ENCODE data around the gene TPST2. TPM values are rescaled to one million over a fixed set of nuclear protein-coding genes. Genes with fewer than 3 reads are reported as not detected.

The TPST2 gene
- total RNA-seq, 2 experiments from 2014 or later, result 62.8 to 68.9 TPM

GRCh38 chr22:26588729-26589366 lies 1.1 kb downstream of the TPST2 start:
- Mint-ChIP-seq H3K36me3 (ENCODE audit: low read depth) (peaks cover 28% of the 10 kb centered on the region), H3K4me1 (ENCODE audit: low read depth) (peaks cover 84% of the 10 kb centered on the region), H3K4me3 (peak overlapping the region; percentile 89), H3K9me3 (ENCODE audit: insufficient read depth) (no peaks in the 10 kb centered on the region), H3K27ac (peak overlapping the region; percentile 81), H3K27me3 (ENCODE audit: low read depth) (no peaks in the 10 kb centered on the region)
- ATAC-seq (peak; percentile 3), DNase-seq (no peak)
- CTCF ChIA-PET, result interaction anchor here (1.0 kb wide), 1 partner anchor 86 kb away, joined by 4 read pairs; no protein-coding TSS in a partner anchor
- POLR2A ChIA-PET, result interaction anchor here (1.5 to 2.5 kb wide), 2 partner anchors 10 to 105 kb away, joined by 3 to 8 read pairs; partner anchors contain the start of genes HPS4 and SRRD

- ATAC-seq, result no peak
- POLR2A ChIA-PET, result interaction anchor here (1.2 to 2.5 kb wide), 2 partner anchors 9 to 10 kb away, joined by 4 to 8 read pairs; no protein-coding TSS in a partner anchor
Measured at GRCh38 chr22:26587991-26588613, 1.8 kb downstream of the TPST2 start.

GRCh38 chr22:26586556-26587325 lies 3.2 kb downstream of the TPST2 start:
- peak; percentile 58 for DNase-seq
- CTCF ChIA-PET, result interaction anchor here (0.6 kb wide), 1 partner anchor 13 kb away, joined by 3 read pairs; no protein-coding TSS in a partner anchor
- POLR2A ChIA-PET, result interaction anchor here (1.2 kb wide), 1 partner anchor 9 kb away, joined by 4 read pairs; no protein-coding TSS in a partner anchor
- H3K9me3 Mint-ChIP-seq (ENCODE audit: insufficient read depth), result no peaks in the 10 kb centered on the region
- H3K4me3 Mint-ChIP-seq, result peak overlapping the region; percentile 74
- ATAC-seq, result peak; percentile 16
- H3K27me3 Mint-ChIP-seq (ENCODE audit: low read depth), result no peaks in the 10 kb centered on the region
- H3K27ac Mint-ChIP-seq, result peak overlapping the region; percentile 86
- H3K36me3 Mint-ChIP-seq (ENCODE audit: low read depth), result peaks cover 41% of the 10 kb centered on the region
- peaks cover 78% of the 10 kb centered on the region for H3K4me1 Mint-ChIP-seq (ENCODE audit: low read depth)

More at GRCh38 chr22:26587991-26588613, 1.8 kb downstream of the TPST2 start:
- CTCF ChIA-PET, result interaction anchor here (1.0 kb wide), 1 partner anchor 85 kb away, joined by 4 read pairs; no protein-coding TSS in a partner anchor
- Mint-ChIP-seq H3K4me1 (ENCODE audit: low read depth) (peaks cover 79% of the 10 kb centered on the region), H3K4me3 (peak overlapping the region; percentile 89), H3K36me3 (ENCODE audit: low read depth) (peaks cover 31% of the 10 kb centered on the region), H3K27ac (peak overlapping the region; percentile 70), H3K27me3 (ENCODE audit: low read depth) (no peaks in the 10 kb centered on the region), H3K9me3 (ENCODE audit: insufficient read depth) (no peaks in the 10 kb centered on the region)
- DNase-seq, result no peak

- ATAC-seq, result no peak
- H3K4me3 Mint-ChIP-seq, result peak overlapping the region; percentile 58
Measured at GRCh38 chr22:26585104-26585790, 4.7 kb downstream of the TPST2 start.

GRCh38 chr22:26584010-26584409 lies 5.9 kb downstream of the TPST2 start:
- peak overlapping the region; percentile 45 for H3K27ac Mint-ChIP-seq
- no peaks in the 10 kb centered on the region for H3K9me3 Mint-ChIP-seq (ENCODE audit: insufficient read depth)
- H3K4me1 Mint-ChIP-seq (ENCODE audit: low read depth), result peaks cover 90% of the 10 kb centered on the region
- no peak overlapping the region for H3K4me3 Mint-ChIP-seq
- ATAC-seq, result no peak
- peaks cover 61% of the 10 kb centered on the region for H3K36me3 Mint-ChIP-seq (ENCODE audit: low read depth)
- ChIA-PET POLR2A (interaction anchor here (0.8 to 1.4 kb wide), 3 partner anchors 12 to 134 kb away, joined by 3 to 4 read pairs (median 3); partner anchors contain the start of genes HPS4 and SRRD), CTCF (interaction anchor here (0.6 to 1.0 kb wide), 4 partner anchors 8 to 883 kb away, joined by 3 to 5 read pairs (median 4); no protein-coding TSS in a partner anchor)
- H3K27me3 Mint-ChIP-seq (ENCODE audit: low read depth), result no peaks in the 10 kb centered on the region
- no peak for DNase-seq

More at GRCh38 chr22:26585104-26585790, 4.7 kb downstream of the TPST2 start:
- peak; percentile 44 for DNase-seq
- Mint-ChIP-seq H3K9me3 (ENCODE audit: insufficient read depth) (no peaks in the 10 kb centered on the region), H3K4me1 (ENCODE audit: low read depth) (peaks cover 81% of the 10 kb centered on the region), H3K27me3 (ENCODE audit: low read depth) (no peaks in the 10 kb centered on the region), H3K27ac (peak overlapping the region; percentile 79), H3K36me3 (ENCODE audit: low read depth) (peaks cover 53% of the 10 kb centered on the region)
- POLR2A ChIA-PET, result interaction anchor here (0.6 to 1.4 kb wide), 3 partner anchors 9 to 62 kb away, joined by 3 to 4 read pairs (median 4); no protein-coding TSS in a partner anchor
- CTCF ChIA-PET, result interaction anchor here (0.8 to 1.0 kb wide), 2 partner anchors 62 to 82 kb away, joined by 3 to 4 read pairs; no protein-coding TSS in a partner anchor

- Mint-ChIP-seq H3K27ac (peak overlapping the region; percentile 97), H3K9me3 (ENCODE audit: insufficient read depth) (no peaks in the 10 kb centered on the region), H3K4me3 (no peak overlapping the region), H3K36me3 (ENCODE audit: low read depth) (peaks cover 62% of the 10 kb centered on the region), H3K4me1 (ENCODE audit: low read depth) (peaks cover 87% of the 10 kb centered on the region), H3K27me3 (ENCODE audit: low read depth) (no peaks in the 10 kb centered on the region)
- ChIA-PET POLR2A (interaction anchor here (0.8 kb wide), 1 partner anchor 73 kb away, joined by 4 read pairs; no protein-coding TSS in a partner anchor), CTCF (interaction anchor here (0.6 to 1.5 kb wide), 3 partner anchors 20 to 79 kb away, joined by 4 read pairs; no protein-coding TSS in a partner anchor)
- DNase-seq, result no peak
- ATAC-seq, result no peak
Measured at GRCh38 chr22:26581633-26582168, 8.2 kb downstream of the TPST2 start.

GRCh38 chr22:26581026-26581425 lies 8.9 kb downstream of the TPST2 start:
- no peak for ATAC-seq
- peaks cover 62% of the 10 kb centered on the region for H3K36me3 Mint-ChIP-seq (ENCODE audit: low read depth)
- peak overlapping the region; percentile 97 for H3K27ac Mint-ChIP-seq
- H3K4me3 Mint-ChIP-seq, result peak overlapping the region; percentile 9
- peaks cover 86% of the 10 kb centered on the region for H3K4me1 Mint-ChIP-seq (ENCODE audit: low read depth)
- POLR2A ChIA-PET, result no interaction called here
- H3K27me3 Mint-ChIP-seq (ENCODE audit: low read depth), result no peaks in the 10 kb centered on the region
- DNase-seq, result no peak
- H3K9me3 Mint-ChIP-seq (ENCODE audit: insufficient read depth), result no peaks in the 10 kb centered on the region
- CTCF ChIA-PET, result interaction anchor here (1.0 to 1.5 kb wide), 2 partner anchors 62 to 78 kb away, joined by 4 read pairs; no protein-coding TSS in a partner anchor

GRCh38 chr22:26580240-26580962 lies 9.5 kb downstream of the TPST2 start:
- H3K27me3 Mint-ChIP-seq (ENCODE audit: low read depth), result no peaks in the 10 kb centered on the region
- H3K4me3 Mint-ChIP-seq, result peak overlapping the region; percentile 76
- H3K27ac Mint-ChIP-seq, result peak overlapping the region; percentile 97
- ChIA-PET CTCF (interaction anchor here (0.5 to 2.0 kb wide), 4 partner anchors 14 to 1306 kb away, joined by 3 to 5 read pairs (median 4); no protein-coding TSS in a partner anchor), POLR2A (interaction anchor here (1.4 to 2.1 kb wide), 2 partner anchors 9 to 12 kb away, joined by 7 to 8 read pairs; partner anchors contain the start of gene TPST2)
- no peak for DNase-seq
- no peak for ATAC-seq
- no peaks in the 10 kb centered on the region for H3K9me3 Mint-ChIP-seq (ENCODE audit: insufficient read depth)
- peaks cover 62% of the 10 kb centered on the region for H3K36me3 Mint-ChIP-seq (ENCODE audit: low read depth)
- H3K4me1 Mint-ChIP-seq (ENCODE audit: low read depth), result peaks cover 81% of the 10 kb centered on the region

- DNase-seq (peak; percentile 87), ATAC-seq (peak; percentile 98)
- ChIA-PET POLR2A (interaction anchor here (0.9 to 2.1 kb wide), 5 partner anchors 9 to 96 kb away, joined by 3 to 8 read pairs (median 3); partner anchors contain the start of genes HPS4, SRRD and TPST2), CTCF (interaction anchor here (1.1 to 2.0 kb wide), 4 partner anchors 15 to 77 kb away, joined by 3 to 5 read pairs (median 3); no protein-coding TSS in a partner anchor)
- H3K36me3 Mint-ChIP-seq (ENCODE audit: low read depth), result peaks cover 64% of the 10 kb centered on the region
- peak overlapping the region; percentile 76 for H3K4me3 Mint-ChIP-seq
- H3K27me3 Mint-ChIP-seq (ENCODE audit: low read depth), result no peaks in the 10 kb centered on the region
- H3K4me1 Mint-ChIP-seq (ENCODE audit: low read depth), result peaks cover 81% of the 10 kb centered on the region
- no peaks in the 10 kb centered on the region for H3K9me3 Mint-ChIP-seq (ENCODE audit: insufficient read depth)
- H3K27ac Mint-ChIP-seq, result peak overlapping the region; percentile 97
Measured at GRCh38 chr22:26579331-26579886, 10.5 kb downstream of the TPST2 start.

Measured in activated CD8-positive, alpha-beta T cell treated with anti-CD3 and anti-CD28 coated beads, Interleukin-2, amount 10 ng/mL, durations not matched to agents 7 days and 5 days (primary cell).